Sciatic nerve (tissue), 2 donors: ENCODE data around the gene CPED1. TPM values are rescaled to one million over a fixed set of nuclear protein-coding genes. Genes with fewer than 3 reads are reported as not detected.
"Not testable (repeated sequence)": the region's sequence is repeated elsewhere in the genome, so short reads cannot be mapped to it uniquely, and the experiment has no call there.

ENCODE experiments used
- ATAC-seq: fragments of 200-7000 bp; cut with Tn5 transposase; one replicate; pipeline ENCODE4 v1.9.1; 2020; ENCODE audit warnings: mild to moderate bottlenecking, moderate library complexity
- DNase-seq: peaks from one replicate; pipeline ENCODE4 v3.0.0-alpha.2; 2020; ENCODE audit warnings: low spot score
- intact Hi-C: fragments of 100-400 bp; cut with DNase I; formaldehyde crosslinking; loops from one replicate; pipeline ENCODE4 v1.14.2; 2022
- total RNA-seq: library from RNA; stranded (reverse); fragmentation: NEBNext Ultra II Directional; extraction: Animal tissue kit (Norgen Biotek cat#: 25700); gene quantifications from one replicate; pipeline ENCODE4 v1.2.1, GENCODE V29; 2021
- donor health status: DM: no; HTN: no; CAD: no.
- donor health status: DM: no; HTN: no; CAD: no.

The CPED1 gene
- total RNA-seq, 1 donor from 2014 or later, result 41.9 TPM

GRCh38 chr7:121049028-121049791 is 60.7 kb downstream of the CPED1 start:
- intact Hi-C loops, result no loop called here
- DNase-seq (no peak), ATAC-seq (no peak)

DNA sequence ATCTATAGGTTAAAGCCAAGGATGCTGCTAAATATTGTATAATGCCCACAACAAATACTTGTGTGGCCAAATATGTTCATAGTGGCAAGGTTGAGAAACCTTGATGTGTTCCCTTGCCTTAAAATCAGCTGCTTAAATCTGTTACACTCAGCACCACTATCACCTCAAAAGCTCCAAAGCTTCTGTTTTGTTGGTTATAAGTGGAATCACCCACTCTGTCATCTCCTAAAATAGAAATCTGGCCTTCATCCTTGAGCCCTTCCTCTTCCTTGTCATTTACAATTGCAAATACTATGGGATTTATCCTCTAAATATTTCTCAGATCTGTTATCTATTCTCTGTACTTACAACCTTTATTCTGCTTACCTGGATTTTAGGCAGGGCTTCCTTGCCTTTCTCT is 61.4 kb downstream of the CPED1 start:
- DNase-seq (no peak), ATAC-seq (no peak)
- intact Hi-C loops, result no loop called here

- intact Hi-C loops, result no loop called here
- ATAC-seq (no peak), DNase-seq (no peak)
Measured at GRCh38 chr7:121053219-121053618, 64.7 kb downstream of the CPED1 start.

GRCh38 chr7:121054925-121055324 is 66.4 kb downstream of the CPED1 start:
- intact Hi-C loops, result no loop called here
- DNase-seq (no peak), ATAC-seq (no peak)

DNA sequence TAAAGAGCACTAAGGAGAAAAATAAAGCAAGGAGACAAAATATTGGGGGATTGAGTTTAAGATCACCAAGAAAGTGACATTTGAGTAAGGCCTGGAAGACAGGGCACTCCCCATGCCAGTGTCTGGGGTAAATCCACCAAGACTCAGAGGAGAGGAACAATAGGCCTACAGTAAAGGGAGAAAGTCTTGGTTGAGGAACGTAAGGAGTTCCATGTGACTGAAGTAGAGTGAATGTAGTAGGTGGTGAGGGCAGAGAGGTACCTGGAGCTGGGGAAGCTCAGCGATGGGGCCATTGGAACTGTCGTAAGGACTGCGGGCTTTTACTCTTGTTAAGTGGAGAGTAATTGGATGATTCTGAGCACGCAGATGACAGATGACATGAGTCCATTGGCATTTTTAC is 69.4 kb downstream of the CPED1 start:
- ATAC-seq (no peak), DNase-seq (no peak)
- intact Hi-C loops, result no loop called here

DNA sequence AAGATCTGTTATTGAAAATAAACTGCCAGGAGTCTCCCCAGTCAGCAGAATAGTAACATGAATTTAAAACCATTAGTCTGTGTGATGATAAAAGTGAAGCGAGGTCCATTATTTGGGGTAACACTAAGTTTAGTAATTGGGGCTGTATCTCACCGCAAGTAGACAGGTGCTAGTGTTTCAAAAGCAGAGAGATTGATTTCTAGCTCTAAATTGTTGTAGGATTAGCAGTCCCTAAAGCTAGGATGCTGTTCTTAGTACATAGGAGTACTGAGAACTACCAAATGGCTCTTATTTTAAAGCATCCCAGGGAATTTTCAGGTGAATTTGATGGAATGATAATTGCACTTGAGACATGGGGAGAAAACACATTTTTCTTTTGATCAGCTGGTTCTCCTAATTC is 70.5 kb downstream of the CPED1 start:
- intact Hi-C loops, result no loop called here
- ATAC-seq (no peak), DNase-seq (no peak)

DNA sequence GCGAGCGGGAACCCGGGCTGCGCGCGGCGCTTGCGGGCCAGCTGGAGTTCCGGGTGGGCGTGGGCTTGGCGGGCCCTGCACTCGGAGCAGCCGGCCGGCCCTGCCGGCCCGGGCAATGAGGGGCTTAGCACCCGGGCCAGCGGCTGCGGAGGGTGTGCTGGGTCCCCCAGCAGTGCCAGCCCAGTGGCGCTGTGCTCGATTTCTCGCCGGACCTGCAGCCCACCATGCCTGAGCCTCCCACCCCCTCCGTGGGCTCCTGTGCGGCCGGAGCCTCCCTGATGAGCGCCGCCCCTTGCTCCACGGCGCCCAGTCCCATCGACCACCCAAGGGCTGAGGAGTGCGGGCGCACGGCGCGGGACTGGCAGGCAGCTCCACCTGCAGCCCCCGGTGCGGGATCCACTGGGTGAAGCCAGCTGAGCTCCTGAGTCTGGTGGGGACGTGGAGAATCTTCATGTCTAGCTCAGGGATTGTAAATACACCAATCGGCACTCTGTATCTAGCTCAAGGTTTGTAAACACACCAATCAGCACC is 71.5 kb downstream of the CPED1 start:
- ATAC-seq, intact Hi-C loops, DNase-seq: not testable (repeated sequence)

- ATAC-seq (peak; percentile 29), DNase-seq (no peak)
- intact Hi-C loops, result no loop called here
Measured at GRCh38 chr7:121061677-121062582, 73.4 kb downstream of the CPED1 start.

DNA sequence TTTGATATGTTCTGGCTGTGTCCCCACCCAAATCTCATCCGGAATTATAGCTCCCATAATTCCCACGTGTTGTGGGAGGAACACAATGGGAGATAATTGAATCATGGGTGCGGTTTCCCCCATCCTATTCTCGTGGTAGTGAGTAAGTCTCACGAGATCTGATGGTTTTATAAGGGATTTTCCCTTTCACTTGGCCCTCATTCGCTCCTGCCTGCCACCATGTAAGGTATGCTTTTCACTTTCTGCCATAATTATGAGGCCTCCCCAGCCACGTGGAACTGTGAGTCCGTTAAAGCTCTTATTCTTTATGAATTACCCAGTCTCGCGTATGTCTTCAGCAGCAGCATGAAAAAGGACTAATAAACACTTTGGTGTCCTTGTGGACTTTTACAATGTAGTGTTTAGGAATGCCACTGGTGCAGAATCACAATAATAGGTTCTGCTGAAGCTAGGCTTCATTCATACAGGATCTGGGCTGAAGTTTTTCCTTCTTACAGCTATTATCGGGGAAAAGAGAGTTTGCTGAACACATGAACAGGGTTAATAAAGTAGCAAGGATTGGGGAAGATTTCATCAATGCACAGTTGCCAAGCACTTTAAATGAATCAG is 74.3 kb downstream of the CPED1 start:
- no peak for DNase-seq
- intact Hi-C loops, result no loop called here
- peak; percentile 88 for ATAC-seq

GRCh38 chr7:121067717-121068116 is 79.2 kb downstream of the CPED1 start:
- ATAC-seq, DNase-seq, intact Hi-C loops: not testable (repeated sequence)

DNA sequence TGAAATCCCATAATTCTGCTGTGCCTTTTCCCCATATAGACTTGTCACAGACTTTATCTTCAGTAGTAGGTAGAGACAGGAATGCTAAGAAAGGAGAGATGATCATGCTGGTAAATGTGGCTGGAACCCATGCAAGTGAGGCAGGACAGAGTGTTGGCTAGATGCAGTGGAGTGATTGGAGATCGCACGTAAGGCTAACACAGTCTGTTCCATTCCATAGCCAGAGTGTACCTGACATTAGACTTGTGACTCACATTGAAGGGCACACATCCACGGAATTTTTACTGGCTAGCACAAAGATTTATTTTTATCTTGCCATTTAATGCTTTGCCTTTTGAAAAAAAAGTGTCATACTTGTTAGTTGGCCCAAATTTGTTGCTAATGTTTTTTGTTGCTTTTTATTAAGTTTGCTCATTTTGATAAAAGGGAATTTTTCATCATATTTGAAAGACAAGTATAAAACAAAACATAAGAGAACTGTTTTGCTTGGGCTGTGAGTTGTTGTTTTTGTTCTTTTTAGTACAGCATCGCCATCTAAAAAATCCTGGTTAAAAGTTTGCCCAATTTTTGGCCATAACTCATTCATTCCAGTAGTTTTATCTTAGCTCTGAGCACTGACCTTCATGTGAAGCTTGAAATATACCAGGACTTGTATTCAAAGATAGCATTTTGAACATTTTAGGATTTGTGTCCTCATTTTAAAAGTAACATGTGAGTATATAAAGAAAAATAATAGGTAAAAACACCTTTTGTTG is 81.0 kb downstream of the CPED1 start:
- DNase-seq, result no peak
- intact Hi-C loops, result no loop called here
- ATAC-seq, result peak; percentile 85

GRCh38 chr7:121071132-121071531 is 82.6 kb downstream of the CPED1 start:
- ATAC-seq (no peak), DNase-seq (no peak)
- intact Hi-C loops, result no loop called here

- ATAC-seq (no peak), DNase-seq (no peak)
- intact Hi-C loops, result no loop called here
Measured at GRCh38 chr7:121071662-121072061, 83.2 kb downstream of the CPED1 start.

DNA sequence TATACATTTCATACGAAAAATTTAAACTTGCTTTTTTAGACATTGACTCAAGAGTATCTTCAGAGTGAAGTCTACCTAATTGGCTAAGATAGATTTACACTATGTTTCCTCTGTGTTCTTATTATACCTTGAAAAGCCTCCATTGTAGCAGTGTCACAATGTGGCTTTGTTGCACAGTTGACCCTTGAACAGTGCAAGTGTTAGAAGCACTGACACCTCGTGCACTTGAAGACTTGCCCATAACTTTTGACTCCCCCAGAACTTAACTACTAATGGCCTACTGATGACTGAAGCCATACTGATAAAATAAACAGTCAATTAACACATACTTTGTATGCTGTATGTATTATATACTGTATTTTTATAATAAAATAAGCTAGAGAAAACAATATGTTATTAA is 84.3 kb downstream of the CPED1 start:
- ATAC-seq, result no peak
- intact Hi-C loops, result no loop called here

GRCh38 chr7:121073463-121074099 is 85.1 kb downstream of the CPED1 start:
- ATAC-seq (peak; percentile 19), DNase-seq (no peak)
- intact Hi-C loops, result no loop called here

More for the DNA sequence above, 84.3 kb downstream of the CPED1 start:
- DNase-seq, result no peak

DNA sequence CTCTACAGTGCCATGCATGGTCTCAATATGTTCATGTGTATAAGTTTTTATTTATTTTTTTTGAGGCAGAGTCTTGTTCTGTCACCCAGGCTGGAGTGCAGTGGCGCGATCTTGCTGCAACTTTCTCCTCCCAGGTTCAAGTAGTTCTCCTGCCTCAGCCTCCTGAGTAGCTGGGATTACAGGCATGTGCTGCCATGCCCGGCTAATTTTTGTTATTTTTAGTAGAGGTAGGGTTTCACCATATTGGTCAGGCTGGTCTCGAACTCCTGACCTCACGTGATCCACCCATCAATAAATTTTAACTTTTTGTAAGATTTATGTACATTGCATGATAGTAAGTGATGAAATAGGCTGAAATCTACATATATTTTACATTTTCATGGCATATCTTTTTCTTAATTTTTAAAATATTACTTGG is 86.9 kb downstream of the CPED1 start:
- not testable (repeated sequence) for ATAC-seq, DNase-seq

GRCh38 chr7:121075952-121076349 is 87.4 kb downstream of the CPED1 start:
- DNase-seq (no peak), ATAC-seq (no peak)
- intact Hi-C loops, result no loop called here

More for the DNA sequence above, 86.9 kb downstream of the CPED1 start:
- intact Hi-C loops, result not testable (repeated sequence)
